Fibroblast of the aortic adventitia (primary cell): Measurements from ENCODE around the gene F9. TPM values are rescaled to one million over a fixed set of nuclear protein-coding genes. Genes with fewer than 3 reads are reported as not detected.
"Not testable (repeated sequence)": the region's sequence is repeated elsewhere in the genome, so short reads cannot be mapped to it uniquely, and the experiment has no call there.

Experiments
- DNase-seq: peaks from one replicate; pipeline ENCODE4 v3.0.0-alpha.2; 2010; ENCODE audit warnings: low read depth
- H3K4me3 ChIP-seq: 2 replicates; pipeline ENCODE4 v1.5.1; 2011; ENCODE audit warnings: low read depth, mild to moderate bottlenecking, control low read depth, low read length, moderate library complexity
- CTCF ChIP-seq: IDR thresholded peaks from 2 replicates; pipeline ENCODE4 v1.5.1; 2011; ENCODE audit warnings: mild to moderate bottlenecking, low read length, control low read depth, inconsistent platforms; ENCODE audit not compliant: insufficient read depth
- total RNA-seq: library from RNA; depleted of rRNA; stranded (reverse); fragments of >200 nt; gene quantifications from 2 replicates; pipeline ENCODE4 v1.2.3, GENCODE V29; 2012; ENCODE audit warnings: low replicate concordance

The F9 gene
- total RNA-seq = not detected in 2 replicates

- no peak within 1 kb of the TSS for H3K4me3 ChIP-seq
- TF ChIP-seq CTCF = no peak
- no peak for DNase-seq
These were observed at the start of gene F9 for GRCh38 chrX:139530550-139530949. Gene F9 (plus strand): TSS chrX:139530739. CDS start chrX:139530765, 26 bp downstream.

GRCh38 chrX:139483699-139484098 is 46.8 kb upstream of the F9 start:
- DNase-seq = no peak
- no peak overlapping the region for H3K4me3 ChIP-seq
- no peak for TF ChIP-seq CTCF

- no peak for DNase-seq
- no peak overlapping the region for H3K4me3 ChIP-seq
- no peak for TF ChIP-seq CTCF
These were observed 45.9 kb upstream of the F9 start for GRCh38 chrX:139484591-139484990.

GRCh38 chrX:139495324-139495723 is 35.2 kb upstream of the F9 start:
- TF ChIP-seq CTCF = no peak
- no peak overlapping the region for H3K4me3 ChIP-seq
- DNase-seq = no peak

GRCh38 chrX:139506333-139506732 is 24.2 kb upstream of the F9 start:
- no peak overlapping the region for H3K4me3 ChIP-seq
- TF ChIP-seq CTCF = no peak
- DNase-seq = no peak

- DNase-seq = no peak
- H3K4me3 ChIP-seq = no peak overlapping the region
- no peak for TF ChIP-seq CTCF
These were observed 22.4 kb upstream of the F9 start for GRCh38 chrX:139508099-139508498.

GRCh38 chrX:139518475-139518874 is 12.1 kb upstream of the F9 start:
- no peak overlapping the region for H3K4me3 ChIP-seq
- no peak for TF ChIP-seq CTCF
- DNase-seq = no peak

- not testable (repeated sequence) for H3K4me3 ChIP-seq, DNase-seq
These were observed 1.7 kb upstream of the F9 start for GRCh38 chrX:139528829-139529228.
